GM19395 (cell line): Measurements from ENCODE around the gene GNG13.
"Not testable (repeated sequence)": the region's sequence is repeated elsewhere in the genome, so short reads cannot be mapped to it uniquely, and the experiment has no call there.

Source experiments
- ATAC-seq: cut with Tn5 transposase; IDR thresholded peaks from one replicate; pipeline ENCODE4 v1.9.1; 2021; ENCODE audit warnings: mild to moderate bottlenecking, moderate library complexity; ENCODE audit not compliant: unreplicated experiment

GNG13 gene

GRCh38 chr16:764848-765487, 35.6 kb downstream of the GNG13 start:
- ATAC-seq: no peak

GRCh38 chr16:764184-764750, 36.3 kb downstream of the GNG13 start:
- no peak for ATAC-seq

GRCh38 chr16:763369-764183, 37.0 kb downstream of the GNG13 start:
- no peak for ATAC-seq

GRCh38 chr16:762595-763268, 37.8 kb downstream of the GNG13 start:
- no peak for ATAC-seq

GRCh38 chr16:761625-762513, 38.7 kb downstream of the GNG13 start:
- ATAC-seq: no peak

- no peak for ATAC-seq
Observed at GRCh38 chr16:760545-761343, 39.8 kb downstream of the GNG13 start, which contains the start of gene MSLN. Gene MSLN, plus strand, starts transcription at chr16:760734. Its CDS starts 1,947 bp downstream, at chr16:762681.

- no peak for ATAC-seq
Observed at GRCh38 chr16:760065-760464, 40.5 kb downstream of the GNG13 start.

GRCh38 chr16:759110-759910, 41.2 kb downstream of the GNG13 start:
- no peak for ATAC-seq

- no peak for ATAC-seq
Observed at GRCh38 chr16:756428-756827, 44.1 kb downstream of the GNG13 start.

- ATAC-seq: no peak
Observed at GRCh38 chr16:754656-755055, 45.9 kb downstream of the GNG13 start.

- not testable (repeated sequence) for ATAC-seq
Observed at GRCh38 chr16:754121-754607, 46.4 kb downstream of the GNG13 start.

- no peak for ATAC-seq
Observed at GRCh38 chr16:752007-752312, 48.6 kb downstream of the GNG13 start.

- no peak for ATAC-seq
Observed at GRCh38 chr16:751152-752006, 49.2 kb downstream of the GNG13 start.

- ATAC-seq: no peak
Observed at GRCh38 chr16:750485-750884, 50.0 kb downstream of the GNG13 start.

GRCh38 chr16:749010-749409, 51.5 kb downstream of the GNG13 start:
- no peak for ATAC-seq
